DMS153 (cell line): ENCODE results near the gene FYCO1.

ENCODE experiments used
- DNase-seq: peaks from one replicate; lab custom pipeline; 2025; lab: John Stamatoyannopoulos, UW

Gene FYCO1

GRCh38 chr3:45885979-45886705, 109.5 kb downstream of the FYCO1 start, which contains the start of gene CCR9:
CCR9 (plus strand) TSS chr3:45886543; CDS start chr3:45894934, 8,391 bp downstream.
- no peak for DNase-seq

GRCh38 chr3:45884368-45885201, 111.0 kb downstream of the FYCO1 start:
- no peak for DNase-seq

GRCh38 chr3:45881078-45882022, 114.3 kb downstream of the FYCO1 start:
- DNase-seq, result no peak

GRCh38 chr3:45880725-45881077, 114.9 kb downstream of the FYCO1 start:
- no peak for DNase-seq

GRCh38 chr3:45878124-45878523, 117.5 kb downstream of the FYCO1 start:
- no peak for DNase-seq

- DNase-seq, result no peak
Measured at GRCh38 chr3:45874677-45875346, 120.8 kb downstream of the FYCO1 start.

- DNase-seq, result no peak
Measured at GRCh38 chr3:45873638-45874037, 122.0 kb downstream of the FYCO1 start.

GRCh38 chr3:45873036-45873435, 122.6 kb downstream of the FYCO1 start:
- no peak for DNase-seq

- no peak for DNase-seq
Measured at GRCh38 chr3:45872569-45872968, 123.1 kb downstream of the FYCO1 start.

GRCh38 chr3:45871780-45872179, 123.8 kb downstream of the FYCO1 start:
- no peak for DNase-seq

GRCh38 chr3:45870099-45870498, 125.5 kb downstream of the FYCO1 start:
- DNase-seq, result no peak

- no peak for DNase-seq
Measured at GRCh38 chr3:45869638-45870037, 126.0 kb downstream of the FYCO1 start.

GRCh38 chr3:45868650-45869049, 127.0 kb downstream of the FYCO1 start:
- DNase-seq, result no peak

- no peak for DNase-seq
Measured at GRCh38 chr3:45868213-45868612, 127.4 kb downstream of the FYCO1 start.
